GM12891 (cell line): ENCODE results near the gene TEAD3.
A peak's percentile ranks its signal among the peaks of the same experiment; 100 is the strongest.

Experiments
- POLR2A ChIP-seq: IDR thresholded peaks from 2 replicates; pipeline ENCODE4 v1.6.1; 2011; ENCODE audit warnings: low read depth, low read length, control low read depth
- POLR2AphosphoS5 ChIP-seq: IDR thresholded peaks from 2 replicates; pipeline ENCODE4 v1.6.1; 2011; ENCODE audit warnings: low read depth, low read length, control low read depth
- SPI1 ChIP-seq: IDR thresholded peaks from 2 replicates; pipeline ENCODE4 v1.6.1; 2011; ENCODE audit warnings: low read depth, low read length, control low read depth
- TAF1 ChIP-seq: IDR thresholded peaks from 2 replicates; pipeline ENCODE4 v1.6.1; 2011; ENCODE audit warnings: low read depth, low read length, control low read depth

GRCh38 chr6:35470663-35471120 lies 26.2 kb downstream of the TEAD3 start:
- TF ChIP-seq POLR2A (no peak; the same call in 1 of the 2 replicates), POLR2AphosphoS5 (peak; percentile 74; the same call in 1 of the 2 replicates), SPI1 (no peak), TAF1 (no peak)
